Choroid plexus epithelial cell (primary cell): ENCODE results near the gene FAF2.

Experiments
- DNase-seq: peaks from one replicate; pipeline ENCODE4 v3.0.0-alpha.2; 2010; ENCODE audit warnings: low read depth
- H3K4me3 ChIP-seq: 2 replicates; pipeline ENCODE4 v1.5.1; 2011; ENCODE audit warnings: low read depth, mild to moderate bottlenecking, control low read depth, low read length, moderate library complexity
- TF ChIP-seq, protein P1 (sequence below): conservative IDR thresholded peaks from 2 replicates; pipeline ENCODE4 v1.5.1; 2011; ENCODE audit warnings: low read depth, mild to moderate bottlenecking, control low read depth, inconsistent platforms, low read length, moderate library complexity

FAF2 gene

DNA sequence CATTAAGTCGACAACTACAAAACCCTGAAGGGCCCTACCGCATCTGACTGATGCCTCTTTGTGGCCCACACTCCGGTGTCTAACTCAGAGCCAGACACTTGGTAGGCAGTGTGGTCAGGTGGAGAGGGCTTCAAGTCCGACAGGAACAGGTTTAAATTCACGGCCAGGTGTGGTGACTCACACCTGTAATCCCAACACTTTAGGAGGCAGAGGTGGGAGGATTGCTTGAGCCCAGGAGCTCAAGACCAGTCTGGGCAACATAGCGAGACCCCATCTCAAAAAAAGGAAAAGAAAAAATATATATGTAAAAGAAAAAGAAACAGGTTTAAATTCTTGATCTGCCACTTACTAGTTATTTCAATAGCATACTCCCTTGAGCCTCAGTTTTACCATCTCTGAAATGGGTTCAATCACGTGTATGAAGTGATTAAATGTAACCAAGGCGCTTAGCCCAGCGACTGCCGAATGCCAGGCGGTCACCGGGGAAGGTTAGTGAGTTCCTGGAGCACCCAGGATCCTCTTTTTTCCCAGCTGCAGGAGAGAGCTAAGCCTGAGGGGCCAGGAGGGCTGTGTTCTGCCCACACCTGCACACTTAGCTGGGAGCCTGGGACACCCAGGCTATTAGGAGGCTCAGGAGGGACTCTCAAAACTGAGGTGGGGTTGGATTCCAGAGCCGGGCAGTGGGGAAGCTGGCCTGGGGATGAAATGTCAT, 32.8 kb upstream of the FAF2 start:
- no peak for DNase-seq
- peak overlapping the region; percentile 84 for H3K4me3 ChIP-seq
- TF ChIP-seq, protein P1, sequence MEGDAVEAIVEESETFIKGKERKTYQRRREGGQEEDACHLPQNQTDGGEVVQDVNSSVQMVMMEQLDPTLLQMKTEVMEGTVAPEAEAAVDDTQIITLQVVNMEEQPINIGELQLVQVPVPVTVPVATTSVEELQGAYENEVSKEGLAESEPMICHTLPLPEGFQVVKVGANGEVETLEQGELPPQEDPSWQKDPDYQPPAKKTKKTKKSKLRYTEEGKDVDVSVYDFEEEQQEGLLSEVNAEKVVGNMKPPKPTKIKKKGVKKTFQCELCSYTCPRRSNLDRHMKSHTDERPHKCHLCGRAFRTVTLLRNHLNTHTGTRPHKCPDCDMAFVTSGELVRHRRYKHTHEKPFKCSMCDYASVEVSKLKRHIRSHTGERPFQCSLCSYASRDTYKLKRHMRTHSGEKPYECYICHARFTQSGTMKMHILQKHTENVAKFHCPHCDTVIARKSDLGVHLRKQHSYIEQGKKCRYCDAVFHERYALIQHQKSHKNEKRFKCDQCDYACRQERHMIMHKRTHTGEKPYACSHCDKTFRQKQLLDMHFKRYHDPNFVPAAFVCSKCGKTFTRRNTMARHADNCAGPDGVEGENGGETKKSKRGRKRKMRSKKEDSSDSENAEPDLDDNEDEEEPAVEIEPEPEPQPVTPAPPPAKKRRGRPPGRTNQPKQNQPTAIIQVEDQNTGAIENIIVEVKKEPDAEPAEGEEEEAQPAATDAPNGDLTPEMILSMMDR, result no peak

DNA sequence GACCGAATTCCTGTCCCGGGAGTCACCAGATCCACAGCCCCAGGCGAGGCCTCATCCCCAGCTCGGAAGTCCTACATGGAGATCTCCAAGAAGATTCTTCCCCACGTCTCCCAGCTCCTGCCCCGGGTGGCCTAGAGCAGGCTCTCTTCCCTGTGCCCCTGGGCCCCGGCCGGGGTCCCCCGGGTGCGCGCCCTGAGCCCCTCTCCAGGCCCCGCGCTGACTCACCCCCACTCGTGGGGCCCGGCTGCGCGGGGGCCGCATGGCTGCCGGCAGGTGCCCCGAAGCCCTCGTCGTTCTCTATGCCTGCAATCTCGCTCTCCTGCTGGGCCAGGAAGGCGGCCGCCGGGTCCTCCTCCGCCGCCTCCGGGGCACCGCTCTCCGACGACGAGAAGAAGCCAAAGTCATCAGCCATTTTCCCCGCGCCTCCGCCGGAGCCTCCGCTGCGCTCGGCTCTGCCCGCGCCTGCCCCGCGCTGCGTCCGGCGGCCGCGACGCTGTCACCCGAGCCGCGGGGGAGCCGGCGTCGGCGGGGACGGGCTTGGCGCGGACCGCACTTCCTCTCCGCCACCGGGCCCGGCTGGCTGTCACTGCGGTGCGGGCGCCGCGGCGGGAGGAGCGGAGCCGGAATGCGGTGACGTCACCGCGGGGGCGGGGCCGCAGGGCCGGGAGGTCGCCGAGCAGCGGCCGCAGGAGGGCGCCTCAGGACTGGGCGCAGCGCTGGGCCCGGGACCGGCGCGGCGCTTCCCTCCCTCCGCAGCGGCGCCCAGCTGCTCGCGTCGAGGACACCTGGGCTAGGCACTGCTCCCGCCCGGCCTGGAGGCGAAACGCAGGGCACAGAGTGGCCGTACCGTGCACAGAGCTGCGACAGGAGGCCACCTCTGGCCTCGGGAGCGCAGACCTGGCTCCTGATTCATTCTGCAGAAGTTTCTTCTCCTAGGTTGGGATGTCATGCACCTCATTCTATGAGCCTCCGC, 31.9 kb upstream of the FAF2 start, which contains the start of gene CLTB:
Gene CLTB, minus strand, starts transcription at position 588 of the 973 bp plus-strand sequence. Its CDS starts 176 bp downstream, at position 412.
- DNase-seq, result peak; percentile 84
- peak within 1 kb of the TSS; percentile 84 for H3K4me3 ChIP-seq
- TF ChIP-seq, protein P1, result peak; percentile 33

DNA sequence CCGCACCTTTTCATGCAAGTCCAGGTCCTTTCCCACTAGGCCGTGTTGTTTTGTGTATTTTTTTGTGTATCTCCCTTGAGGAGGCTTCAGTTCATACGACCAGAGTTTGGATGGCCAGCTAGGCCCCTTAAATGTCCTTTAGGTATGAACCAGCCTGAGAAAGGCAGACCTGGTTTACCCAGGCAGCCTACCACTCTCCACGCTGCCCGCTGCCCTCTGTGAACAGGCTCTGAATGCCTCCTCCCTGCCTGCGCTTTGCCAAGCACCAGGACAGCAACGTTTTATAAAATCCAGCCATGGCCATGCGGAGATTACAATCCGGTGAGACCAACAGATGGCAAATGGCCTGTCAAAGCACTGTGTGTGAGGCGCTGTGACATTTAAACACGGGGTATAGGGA, 31.2 kb upstream of the FAF2 start:
- H3K4me3 ChIP-seq, result no peak overlapping the region
- TF ChIP-seq, protein P1, result no peak
- DNase-seq, result no peak

DNA sequence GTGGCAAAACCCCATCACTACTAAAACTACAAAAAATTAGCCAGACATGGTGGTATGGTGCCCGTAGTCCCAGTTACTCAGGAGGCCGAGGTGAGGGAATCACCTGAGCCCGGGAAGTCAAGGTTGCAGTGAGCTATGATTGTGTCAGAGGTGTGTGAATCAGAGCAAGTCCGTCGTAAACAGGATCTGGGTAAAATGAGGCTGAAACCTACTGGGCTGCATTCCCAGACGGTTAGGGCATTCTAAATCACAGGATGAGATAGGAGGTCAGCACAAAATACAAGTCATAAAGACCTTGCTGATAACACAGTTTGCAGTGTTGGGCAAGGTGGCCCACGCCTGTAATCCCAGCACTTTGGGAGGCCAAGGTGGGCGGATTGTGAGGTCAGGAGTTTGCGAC, 29.9 kb upstream of the FAF2 start:
- no peak overlapping the region for H3K4me3 ChIP-seq
- DNase-seq, result no peak
- TF ChIP-seq, protein P1, result no peak

DNA sequence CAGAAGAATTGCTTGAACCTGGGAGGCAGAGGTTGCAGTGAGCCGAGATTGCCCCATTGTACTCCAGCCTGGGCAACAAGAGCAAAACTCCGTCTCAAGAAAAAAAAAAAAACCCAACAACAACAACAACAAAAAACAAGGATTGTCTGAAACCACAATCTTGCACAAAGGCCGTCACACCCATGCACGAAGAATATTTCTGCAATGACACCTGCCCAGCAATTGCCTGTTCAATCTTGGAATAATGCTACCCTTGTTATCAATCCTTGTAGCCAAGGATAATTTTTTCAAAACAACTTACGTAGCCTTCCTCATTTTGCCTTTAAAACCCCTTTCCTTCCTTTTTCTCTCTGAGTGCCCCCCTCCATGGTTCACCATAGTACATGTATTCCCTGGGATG, 28.1 kb upstream of the FAF2 start:
- H3K4me3 ChIP-seq, result no peak overlapping the region
- DNase-seq, result no peak
- TF ChIP-seq, protein P1, result no peak

DNA sequence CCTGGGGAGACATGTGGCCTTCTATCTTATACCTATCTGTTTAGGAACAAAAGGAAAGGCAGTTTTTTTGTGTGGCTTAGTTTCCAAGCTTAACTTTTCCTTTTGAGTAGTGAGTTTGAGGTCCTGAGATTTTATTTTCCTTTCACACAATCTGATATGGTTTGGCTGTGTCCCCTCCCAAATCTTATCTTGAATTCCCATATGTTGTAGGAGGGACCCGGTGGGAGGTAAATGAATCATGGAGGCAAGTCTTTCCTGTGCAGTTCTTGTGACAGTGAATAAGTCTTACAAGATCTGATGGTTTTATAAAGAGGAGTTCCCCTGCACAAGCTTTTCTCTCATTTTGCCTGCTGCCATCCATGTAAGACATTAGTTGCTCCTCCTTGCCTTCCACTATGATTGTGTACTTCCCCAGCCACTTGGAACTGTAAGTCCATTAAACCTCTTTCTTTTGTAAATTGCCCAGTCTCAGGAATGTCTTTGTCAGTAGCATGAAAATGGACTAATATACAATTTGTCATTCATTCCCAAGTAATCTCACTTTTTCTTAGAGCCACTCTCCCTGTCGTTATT, 27.1 kb upstream of the FAF2 start:
- H3K4me3 ChIP-seq, result no peak overlapping the region
- DNase-seq, result no peak
- TF ChIP-seq, protein P1, result no peak
